Choroid plexus epithelial cell (primary cell): Measurements from ENCODE around the gene GPR78.
"Not testable (repeated sequence)": the region's sequence is repeated elsewhere in the genome, so short reads cannot be mapped to it uniquely, and the experiment has no call there.

Source experiments
- DNase-seq: peaks from one replicate; pipeline ENCODE4 v3.0.0-alpha.2; 2010; ENCODE audit warnings: low read depth
- H3K4me3 ChIP-seq: 2 replicates; pipeline ENCODE4 v1.5.1; 2011; ENCODE audit warnings: low read depth, mild to moderate bottlenecking, control low read depth, low read length, moderate library complexity
- TF ChIP-seq, protein P1 (sequence below): conservative IDR thresholded peaks from 2 replicates; pipeline ENCODE4 v1.5.1; 2011; ENCODE audit warnings: low read depth, mild to moderate bottlenecking, control low read depth, inconsistent platforms, low read length, moderate library complexity

The GPR78 gene

DNA sequence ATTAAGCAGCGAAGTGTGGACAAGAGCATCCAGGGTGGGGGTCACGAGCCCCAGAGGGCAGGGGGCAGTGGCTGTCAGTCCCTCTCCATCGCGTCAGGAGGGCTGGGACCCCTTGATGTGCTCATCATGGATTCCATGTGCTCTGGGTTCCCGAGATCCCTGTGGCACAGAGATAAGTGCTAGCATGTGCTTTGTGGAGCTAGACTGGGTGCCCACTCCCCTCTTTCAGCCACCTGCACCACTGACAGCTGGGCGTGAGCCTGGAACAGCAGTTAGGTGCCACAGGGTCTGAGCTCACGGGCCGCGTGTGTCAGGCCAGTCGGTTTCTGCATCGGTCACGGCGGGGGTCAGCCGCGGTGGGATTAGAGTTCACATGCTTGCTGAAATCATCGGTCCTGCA lies 36.6 kb downstream of the GPR78 start:
- TF ChIP-seq, protein P1, sequence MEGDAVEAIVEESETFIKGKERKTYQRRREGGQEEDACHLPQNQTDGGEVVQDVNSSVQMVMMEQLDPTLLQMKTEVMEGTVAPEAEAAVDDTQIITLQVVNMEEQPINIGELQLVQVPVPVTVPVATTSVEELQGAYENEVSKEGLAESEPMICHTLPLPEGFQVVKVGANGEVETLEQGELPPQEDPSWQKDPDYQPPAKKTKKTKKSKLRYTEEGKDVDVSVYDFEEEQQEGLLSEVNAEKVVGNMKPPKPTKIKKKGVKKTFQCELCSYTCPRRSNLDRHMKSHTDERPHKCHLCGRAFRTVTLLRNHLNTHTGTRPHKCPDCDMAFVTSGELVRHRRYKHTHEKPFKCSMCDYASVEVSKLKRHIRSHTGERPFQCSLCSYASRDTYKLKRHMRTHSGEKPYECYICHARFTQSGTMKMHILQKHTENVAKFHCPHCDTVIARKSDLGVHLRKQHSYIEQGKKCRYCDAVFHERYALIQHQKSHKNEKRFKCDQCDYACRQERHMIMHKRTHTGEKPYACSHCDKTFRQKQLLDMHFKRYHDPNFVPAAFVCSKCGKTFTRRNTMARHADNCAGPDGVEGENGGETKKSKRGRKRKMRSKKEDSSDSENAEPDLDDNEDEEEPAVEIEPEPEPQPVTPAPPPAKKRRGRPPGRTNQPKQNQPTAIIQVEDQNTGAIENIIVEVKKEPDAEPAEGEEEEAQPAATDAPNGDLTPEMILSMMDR: no peak
- no peak overlapping the region for H3K4me3 ChIP-seq
- no peak for DNase-seq

DNA sequence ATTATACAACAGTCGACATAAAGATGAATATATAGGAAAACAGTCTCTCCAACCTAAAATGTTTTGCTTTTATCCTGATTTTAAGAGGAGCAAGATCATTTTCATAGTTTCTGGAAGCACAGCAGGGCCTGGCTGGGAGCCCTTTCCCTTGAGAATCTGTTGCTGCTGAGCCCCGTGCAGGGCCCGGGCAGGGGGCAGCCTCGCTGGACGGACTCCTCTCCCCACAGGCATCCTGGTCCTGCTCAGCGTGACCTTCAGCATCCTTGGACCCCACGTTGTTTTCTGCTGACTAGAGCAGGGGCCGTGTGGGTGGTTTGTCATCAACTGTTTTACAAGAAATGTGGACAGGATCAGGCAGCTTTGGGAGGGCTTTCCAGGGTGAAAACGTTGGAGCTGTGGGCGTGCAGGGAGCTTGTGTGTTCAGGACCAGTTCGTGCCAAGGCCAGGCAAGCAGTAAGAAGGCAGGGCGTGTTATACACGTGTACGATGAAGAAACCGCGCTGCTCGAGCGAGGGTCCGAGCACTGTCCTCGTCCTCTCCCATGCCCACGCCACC lies 37.4 kb downstream of the GPR78 start:
- H3K4me3 ChIP-seq: no peak overlapping the region
- TF ChIP-seq, protein P1: no peak
- peak; percentile 40 for DNase-seq

DNA sequence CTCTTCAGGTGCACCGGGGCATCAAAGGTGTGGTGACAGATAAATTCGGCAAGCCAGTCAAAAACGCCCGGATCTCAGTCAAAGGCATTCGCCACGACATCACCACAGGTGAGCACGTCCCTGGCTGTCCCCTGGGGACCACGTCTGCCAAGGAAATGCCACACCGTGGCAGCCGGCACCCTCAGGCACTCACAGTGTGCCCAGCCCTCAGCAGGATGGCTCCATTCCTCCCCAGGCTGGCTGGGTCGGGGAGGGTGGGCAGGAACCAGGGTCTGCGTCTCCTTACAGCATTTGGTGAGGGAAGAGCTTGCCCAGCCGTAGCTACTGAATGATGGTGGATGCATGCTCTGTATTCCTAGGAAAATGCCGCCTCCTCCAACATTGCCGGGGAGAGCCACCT lies 38.2 kb downstream of the GPR78 start:
- H3K4me3 ChIP-seq: no peak overlapping the region
- TF ChIP-seq, protein P1: no peak
- no peak for DNase-seq

DNA sequence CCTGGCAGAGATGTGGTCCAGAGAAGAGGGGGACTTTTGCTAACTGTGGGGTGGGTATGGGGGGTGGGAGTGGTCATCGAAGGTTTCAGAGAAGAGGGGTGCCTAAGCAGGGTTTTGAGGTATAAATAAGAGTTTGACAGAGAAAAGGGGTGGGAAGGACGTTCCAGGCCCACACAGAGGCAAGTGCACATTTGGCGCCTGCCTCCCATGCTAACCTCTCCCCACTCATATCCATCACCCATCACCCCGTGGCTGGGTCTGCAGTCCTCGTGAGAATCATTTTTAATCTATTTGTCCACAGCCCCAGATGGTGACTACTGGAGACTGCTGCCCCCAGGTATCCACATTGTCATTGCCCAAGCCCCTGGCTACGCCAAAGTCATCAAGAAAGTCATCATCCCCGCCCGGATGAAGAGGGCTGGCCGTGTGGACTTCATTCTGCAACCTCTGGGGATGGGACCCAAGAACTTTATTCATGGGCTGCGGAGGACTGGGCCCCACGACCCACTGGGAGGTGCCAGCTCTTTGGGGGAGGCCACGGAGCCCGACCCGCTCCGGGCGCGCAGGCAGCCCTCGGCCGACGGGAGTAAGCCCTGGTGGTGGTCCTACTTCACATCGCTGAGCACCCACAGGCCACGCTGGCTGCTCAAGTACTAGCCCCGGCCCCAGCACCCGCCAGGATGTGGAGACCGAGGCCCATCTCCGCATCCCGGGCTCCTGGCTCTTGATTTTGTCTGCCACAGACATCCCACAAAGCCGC lies 38.9 kb downstream of the GPR78 start:
- TF ChIP-seq, protein P1: no peak
- H3K4me3 ChIP-seq: no peak overlapping the region
- no peak for DNase-seq

DNA sequence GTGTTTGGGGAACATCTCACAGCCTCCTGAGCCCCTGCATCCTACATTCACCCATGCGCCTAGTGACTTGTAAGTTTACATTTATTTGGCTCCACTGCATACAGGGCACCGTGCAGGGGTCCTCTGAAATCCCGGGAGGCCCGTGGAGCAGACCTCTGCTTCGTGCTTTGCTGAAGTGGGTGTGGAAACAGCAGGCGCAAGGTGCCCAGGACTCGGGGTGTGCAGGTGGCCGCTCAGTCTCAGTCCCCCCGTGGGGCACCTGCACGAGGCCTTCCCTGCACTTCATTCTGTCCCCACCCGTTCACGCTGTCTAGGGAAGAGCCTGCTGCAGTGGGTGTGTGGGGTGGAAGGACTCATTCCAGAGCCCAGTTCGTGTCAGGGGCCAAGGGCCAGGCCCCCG lies 40.9 kb downstream of the GPR78 start:
- not testable (repeated sequence) for H3K4me3 ChIP-seq, DNase-seq

DNA sequence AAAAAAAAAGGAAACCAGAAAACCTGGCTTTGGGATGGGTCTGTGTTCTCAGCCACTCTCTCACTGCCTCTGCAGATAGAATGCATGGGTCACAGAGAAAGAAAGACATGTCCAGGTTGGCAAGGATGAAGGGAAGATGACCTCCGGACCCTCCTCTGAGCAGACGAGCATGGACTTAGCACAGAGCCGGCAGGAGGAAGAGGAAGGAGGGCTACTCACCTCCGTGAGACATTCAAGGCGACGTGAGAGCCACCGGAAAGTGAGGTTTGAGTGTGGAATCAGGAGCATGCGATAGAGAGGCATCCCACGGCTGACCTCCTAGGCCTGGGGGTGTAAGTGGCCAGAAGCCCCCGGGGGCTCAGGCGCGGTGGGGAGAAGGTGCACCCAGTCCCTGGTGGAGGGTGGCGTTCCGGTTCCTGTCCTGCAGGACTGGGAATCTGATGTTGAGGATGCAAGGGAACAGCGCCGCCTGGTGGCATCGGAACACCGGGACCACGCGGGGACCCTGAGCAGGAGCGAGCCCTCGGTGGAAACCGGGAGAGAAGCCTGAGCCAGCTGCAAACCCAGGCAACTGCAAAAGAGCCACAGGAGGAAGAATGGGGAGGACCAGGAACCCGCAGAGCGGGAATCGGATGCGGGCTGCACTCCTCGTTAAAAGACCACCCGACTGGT lies 44.5 kb downstream of the GPR78 start:
- H3K4me3 ChIP-seq: not testable (repeated sequence)

DNA sequence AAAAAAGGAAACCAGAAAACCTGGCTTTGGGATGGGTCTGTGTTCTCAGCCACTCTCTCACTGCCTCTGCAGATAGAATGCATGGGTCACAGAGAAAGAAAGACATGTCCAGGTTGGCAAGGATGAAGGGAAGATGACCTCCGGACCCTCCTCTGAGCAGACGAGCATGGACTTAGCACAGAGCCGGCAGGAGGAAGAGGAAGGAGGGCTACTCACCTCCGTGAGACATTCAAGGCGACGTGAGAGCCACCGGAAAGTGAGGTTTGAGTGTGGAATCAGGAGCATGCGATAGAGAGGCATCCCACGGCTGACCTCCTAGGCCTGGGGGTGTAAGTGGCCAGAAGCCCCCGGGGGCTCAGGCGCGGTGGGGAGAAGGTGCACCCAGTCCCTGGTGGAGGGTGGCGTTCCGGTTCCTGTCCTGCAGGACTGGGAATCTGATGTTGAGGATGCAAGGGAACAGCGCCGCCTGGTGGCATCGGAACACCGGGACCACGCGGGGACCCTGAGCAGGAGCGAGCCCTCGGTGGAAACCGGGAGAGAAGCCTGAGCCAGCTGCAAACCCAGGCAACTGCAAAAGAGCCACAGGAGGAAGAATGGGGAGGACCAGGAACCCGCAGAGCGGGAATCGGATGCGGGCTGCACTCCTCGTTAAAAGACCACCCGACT lies 50.2 kb downstream of the GPR78 start:
- H3K4me3 ChIP-seq, DNase-seq: not testable (repeated sequence)

More for the DNA sequence above, 44.5 kb downstream of the GPR78 start:
- DNase-seq: not testable (repeated sequence)

DNA sequence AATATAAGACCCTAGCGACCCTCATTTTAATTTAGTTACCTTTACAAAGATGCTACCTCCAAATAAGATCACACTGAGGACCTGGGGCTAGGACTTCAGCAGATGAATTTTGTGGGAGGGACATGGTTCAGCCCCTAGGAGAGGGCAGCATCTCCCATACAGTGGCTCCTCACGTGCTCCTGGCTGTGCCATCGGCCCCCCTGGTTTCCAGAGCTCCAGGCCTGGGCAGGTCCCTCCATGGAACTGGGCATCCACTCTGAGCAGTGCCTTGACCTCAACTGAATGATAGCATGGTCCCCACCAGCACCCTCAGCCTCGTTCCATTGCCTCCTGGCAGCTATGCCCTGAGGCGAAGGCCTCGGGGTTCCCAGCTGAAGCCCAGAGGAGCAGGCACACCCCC lies 51.7 kb downstream of the GPR78 start:
- not testable (repeated sequence) for H3K4me3 ChIP-seq

DNA sequence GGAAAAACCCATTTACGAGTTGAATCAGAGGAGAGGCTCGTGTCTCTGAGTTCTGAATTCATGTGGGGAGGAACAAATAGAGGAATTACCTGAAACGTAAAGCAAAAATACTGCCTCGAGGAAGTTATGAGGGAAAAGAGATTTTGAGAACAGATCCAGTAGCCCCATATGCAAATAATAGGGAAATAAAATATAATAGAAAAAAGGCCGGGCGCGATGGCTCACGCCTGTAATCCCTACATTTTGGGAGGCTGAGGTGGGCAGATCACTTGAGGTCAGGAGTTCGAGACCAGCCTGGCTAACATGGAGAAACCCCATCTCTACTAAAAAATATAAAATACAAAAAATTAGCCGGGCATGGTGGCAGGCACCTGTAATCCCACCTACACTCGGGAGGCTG lies 54.6 kb downstream of the GPR78 start:
- H3K4me3 ChIP-seq, DNase-seq: not testable (repeated sequence)

More for the DNA sequence above, 51.7 kb downstream of the GPR78 start:
- DNase-seq: not testable (repeated sequence)

DNA sequence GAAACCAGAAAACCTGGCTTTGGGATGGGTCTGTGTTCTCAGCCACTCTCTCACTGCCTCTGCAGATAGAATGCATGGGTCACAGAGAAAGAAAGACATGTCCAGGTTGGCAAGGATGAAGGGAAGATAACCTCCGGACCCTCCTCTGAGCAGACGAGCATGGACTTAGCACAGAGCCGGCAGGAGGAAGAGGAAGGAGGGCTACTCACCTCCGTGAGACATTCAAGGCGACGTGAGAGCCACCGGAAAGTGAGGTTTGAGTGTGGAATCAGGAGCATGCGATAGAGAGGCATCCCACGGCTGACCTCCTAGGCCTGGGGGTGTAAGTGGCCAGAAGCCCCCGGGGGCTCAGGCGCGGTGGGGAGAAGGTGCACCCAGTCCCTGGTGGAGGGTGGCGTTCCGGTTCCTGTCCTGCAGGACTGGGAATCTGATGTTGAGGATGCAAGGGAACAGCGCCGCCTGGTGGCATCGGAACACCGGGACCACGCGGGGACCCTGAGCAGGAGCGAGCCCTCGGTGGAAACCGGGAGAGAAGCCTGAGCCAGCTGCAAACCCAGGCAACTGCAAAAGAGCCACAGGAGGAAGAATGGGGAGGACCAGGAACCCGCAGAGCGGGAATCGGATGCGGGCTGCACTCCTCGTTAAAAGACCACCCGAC lies 55.8 kb downstream of the GPR78 start:
- not testable (repeated sequence) for H3K4me3 ChIP-seq

More for the DNA sequence above, 55.8 kb downstream of the GPR78 start:
- DNase-seq: not testable (repeated sequence)
